DOHH2 (cell line): ENCODE data around the gene PBOV1.

Experiments used
- H3F3A ChIP-seq: fragments of 200-600 bp; sonication (generic), shearing (Covaris generic); 2 replicates; pipeline ENCODE4 v1.6.0; 2016; ENCODE audit warnings: antibody characterized with exemption, mild to moderate bottlenecking; ENCODE audit not compliant: control insufficient read depth, insufficient read depth
- H3K27ac ChIP-seq: fragments of 200-600 bp; sonication (generic); 2 replicates; pipeline ENCODE4 v1.5.1; 2014; ENCODE audit warnings: low read depth, mild to moderate bottlenecking, low read length, moderate library complexity
- H3K27me3 ChIP-seq: fragments of 200-600 bp; sonication (generic); 2 replicates; pipeline ENCODE4 v1.6.1; 2014; ENCODE audit warnings: mild to moderate bottlenecking, low read length, mixed read lengths; ENCODE audit not compliant: control insufficient read depth
- H3K36me3 ChIP-seq: fragments of 200-600 bp; sonication (generic); 2 replicates; pipeline ENCODE4 v1.6.1; 2014; ENCODE audit warnings: mild to moderate bottlenecking, low read length, moderate library complexity, mixed read lengths; ENCODE audit not compliant: control insufficient read depth
- H3K4me1 ChIP-seq: fragments of 200-600 bp; sonication (generic); 2 replicates; pipeline ENCODE4 v1.6.1; 2014; ENCODE audit warnings: mild to moderate bottlenecking, low read length, mixed read lengths; ENCODE audit not compliant: control insufficient read depth
- H3K4me2 ChIP-seq: fragments of 200-600 bp; sonication (generic); 2 replicates; pipeline ENCODE4 v1.6.0; 2014; ENCODE audit warnings: mild to moderate bottlenecking, low read length, moderate library complexity
- H3K4me3 ChIP-seq: fragments of 200-600 bp; sonication (generic); 2 replicates; pipeline ENCODE4 v1.5.1; 2014; ENCODE audit warnings: mild to moderate bottlenecking, low read length, mixed read lengths
- H3K79me2 ChIP-seq: fragments of 200-600 bp; sonication (generic); 2 replicates; pipeline ENCODE4 v1.6.1; 2014; ENCODE audit warnings: mild to moderate bottlenecking, low read length, mixed read lengths; ENCODE audit not compliant: control insufficient read depth
- H3K9me2 ChIP-seq: fragments of 200-600 bp; sonication (generic); replicated peaks from 2 replicates; pipeline ENCODE4 v1.6.1; 2014; ENCODE audit warnings: mild to moderate bottlenecking, low read length, mixed read lengths; ENCODE audit not compliant: control insufficient read depth
- H3K9me3 ChIP-seq: fragments of 200-600 bp; sonication (generic); 2 replicates; pipeline ENCODE4 v1.6.1; 2014; ENCODE audit warnings: antibody characterized with exemption, low read length, mixed read lengths; ENCODE audit not compliant: control insufficient read depth, insufficient read depth
- H4K20me1 ChIP-seq: fragments of 200-600 bp; sonication (generic); 2 replicates; pipeline ENCODE4 v1.6.0; 2014; ENCODE audit warnings: low read depth, mild to moderate bottlenecking, antibody characterized with exemption, low read length, moderate library complexity; ENCODE audit not compliant: control insufficient read depth, insufficient read depth
- EZH2phosphoT487 ChIP-seq: fragments of 200-600 bp; sonication (generic); IDR thresholded peaks from 2 replicates; pipeline ENCODE4 v1.6.1; 2017; ENCODE audit warnings: borderline replicate concordance, mild to moderate bottlenecking, antibody characterized with exemption, low read length, moderate library complexity, mixed read lengths
- TF ChIP-seq, protein P1 (sequence below): fragments of 200-600 bp; sonication (generic); IDR thresholded peaks from one replicate; pipeline ENCODE4 v1.5.1; 2014; ENCODE audit warnings: antibody characterized with exemption, mild to moderate bottlenecking, low read depth, low read length; ENCODE audit not compliant: poor library complexity, severe bottlenecking

Gene PBOV1

DNA sequence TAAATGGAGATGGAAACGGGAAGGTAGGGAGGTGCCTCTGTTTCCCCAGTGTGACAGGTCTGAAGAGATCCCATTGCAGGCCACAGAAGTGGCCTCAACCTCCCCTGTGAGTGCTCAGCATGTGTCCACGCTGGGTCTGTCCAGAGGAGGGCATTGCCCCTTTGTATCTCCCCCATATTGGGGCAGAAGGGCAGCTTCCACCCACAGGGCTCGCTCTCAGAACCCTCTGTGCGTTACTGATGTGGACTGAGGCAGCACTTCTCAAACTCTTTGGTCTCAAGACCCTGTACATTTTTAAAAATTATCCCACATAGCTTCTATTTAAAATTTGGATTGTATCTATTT lies 34.5 kb downstream of the PBOV1 start:
- Histone ChIP-seq H3K27ac (no peak overlapping the region), H3K4me2 (no peak overlapping the region), H4K20me1 (no peaks in the 10 kb centered on the region), H3F3A (no peaks in the 10 kb centered on the region), H3K9me2 (no peaks in the 10 kb centered on the region), H3K4me1 (no peaks in the 10 kb centered on the region), H3K9me3 (no peaks in the 10 kb centered on the region), H3K36me3 (no peaks in the 10 kb centered on the region), H3K79me2 (no peaks in the 10 kb centered on the region), H3K27me3 (no peaks in the 10 kb centered on the region), H3K4me3 (no peak overlapping the region)
- TF ChIP-seq EZH2phosphoT487, result no peak
- TF ChIP-seq, protein P1, sequence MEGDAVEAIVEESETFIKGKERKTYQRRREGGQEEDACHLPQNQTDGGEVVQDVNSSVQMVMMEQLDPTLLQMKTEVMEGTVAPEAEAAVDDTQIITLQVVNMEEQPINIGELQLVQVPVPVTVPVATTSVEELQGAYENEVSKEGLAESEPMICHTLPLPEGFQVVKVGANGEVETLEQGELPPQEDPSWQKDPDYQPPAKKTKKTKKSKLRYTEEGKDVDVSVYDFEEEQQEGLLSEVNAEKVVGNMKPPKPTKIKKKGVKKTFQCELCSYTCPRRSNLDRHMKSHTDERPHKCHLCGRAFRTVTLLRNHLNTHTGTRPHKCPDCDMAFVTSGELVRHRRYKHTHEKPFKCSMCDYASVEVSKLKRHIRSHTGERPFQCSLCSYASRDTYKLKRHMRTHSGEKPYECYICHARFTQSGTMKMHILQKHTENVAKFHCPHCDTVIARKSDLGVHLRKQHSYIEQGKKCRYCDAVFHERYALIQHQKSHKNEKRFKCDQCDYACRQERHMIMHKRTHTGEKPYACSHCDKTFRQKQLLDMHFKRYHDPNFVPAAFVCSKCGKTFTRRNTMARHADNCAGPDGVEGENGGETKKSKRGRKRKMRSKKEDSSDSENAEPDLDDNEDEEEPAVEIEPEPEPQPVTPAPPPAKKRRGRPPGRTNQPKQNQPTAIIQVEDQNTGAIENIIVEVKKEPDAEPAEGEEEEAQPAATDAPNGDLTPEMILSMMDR, result no peak

DNA sequence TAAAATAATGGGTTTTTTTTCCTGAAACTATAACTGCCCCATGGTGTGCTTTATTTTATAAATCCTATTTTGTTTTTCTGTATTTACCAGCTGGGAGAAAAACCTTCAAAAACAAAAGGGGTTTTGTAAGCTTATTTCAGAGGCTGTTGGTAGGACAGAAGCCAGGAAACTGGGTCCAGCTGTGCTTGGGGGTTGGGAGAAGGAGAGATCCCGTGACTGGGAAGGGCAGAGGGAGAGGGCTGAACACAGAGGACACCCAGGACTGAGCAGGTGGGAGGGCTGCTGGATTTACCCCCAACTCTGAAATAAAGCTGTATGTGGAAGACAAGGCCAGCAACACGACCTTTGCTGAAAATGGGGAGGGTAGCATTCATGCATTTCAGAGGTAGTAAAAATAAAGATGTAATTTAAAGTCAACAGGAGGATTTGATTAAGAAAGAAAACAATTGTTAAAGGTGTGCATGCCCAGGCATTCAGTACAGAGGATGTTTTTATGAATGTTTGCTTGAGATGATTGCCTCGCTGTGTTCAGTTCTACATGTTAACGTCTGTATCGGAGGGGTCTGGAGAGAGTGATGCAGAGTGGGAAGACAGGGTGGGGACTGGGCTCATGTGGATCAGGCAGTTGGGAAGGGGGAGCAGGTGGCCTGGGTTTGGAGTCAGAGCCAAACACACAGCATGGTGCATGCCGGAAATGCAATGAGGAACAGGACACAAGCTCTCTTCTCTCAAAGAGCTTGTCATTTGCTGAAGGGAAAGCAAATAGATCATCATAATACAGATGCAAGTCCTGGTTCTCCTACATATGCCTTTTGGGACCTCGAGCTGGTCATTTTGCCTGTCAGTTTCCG lies 35.1 kb downstream of the PBOV1 start:
- H3K4me2 ChIP-seq, result no peak overlapping the region
- TF ChIP-seq, protein P1, result no peak
- no peak for TF ChIP-seq EZH2phosphoT487
- H4K20me1 ChIP-seq, result no peaks in the 10 kb centered on the region

GRCh38 chr6:138176652-138177232 lies 41.5 kb downstream of the PBOV1 start:
- H3K9me3 ChIP-seq, result no peaks in the 10 kb centered on the region
- no peaks in the 10 kb centered on the region for H3K36me3 ChIP-seq
- H3K79me2 ChIP-seq, result no peaks in the 10 kb centered on the region
- H3K27ac ChIP-seq, result no peak overlapping the region
- no peak for TF ChIP-seq EZH2phosphoT487
- TF ChIP-seq, protein P1, result no peak
- H3F3A ChIP-seq, result no peaks in the 10 kb centered on the region
- H3K4me1 ChIP-seq, result no peaks in the 10 kb centered on the region
- no peaks in the 10 kb centered on the region for H3K9me2 ChIP-seq
- no peak overlapping the region for H3K4me3 ChIP-seq
- H4K20me1 ChIP-seq, result no peaks in the 10 kb centered on the region
- no peaks in the 10 kb centered on the region for H3K27me3 ChIP-seq
- no peak overlapping the region for H3K4me2 ChIP-seq

More for the DNA sequence above, 35.1 kb downstream of the PBOV1 start:
- Histone ChIP-seq H3K79me2 (no peaks in the 10 kb centered on the region), H3K36me3 (no peaks in the 10 kb centered on the region), H3K9me3 (no peaks in the 10 kb centered on the region), H3K4me1 (no peaks in the 10 kb centered on the region), H3K27me3 (no peaks in the 10 kb centered on the region), H3K4me3 (no peak overlapping the region), H3F3A (no peaks in the 10 kb centered on the region), H3K9me2 (no peaks in the 10 kb centered on the region), H3K27ac (no peak overlapping the region)
